BE2C (cell line): ENCODE data around the gene AGBL1.
"Not testable (repeated sequence)": the region's sequence is repeated elsewhere in the genome, so short reads cannot be mapped to it uniquely, and the experiment has no call there.

Source experiments
- DNase-seq: peaks from one replicate; pipeline ENCODE4 v3.0.0-alpha.2; 2020
- H3K27me3 ChIP-seq: fragments of 250-450 bp; sonication (Bioruptor Pico); 2 replicates; pipeline ENCODE4 v1.5.1; 2020; ENCODE audit warnings: mild to moderate bottlenecking
- H3K36me3 ChIP-seq: fragments of 250-450 bp; sonication (Bioruptor Pico); 2 replicates; pipeline ENCODE4 v1.5.1; 2020; ENCODE audit warnings: mild to moderate bottlenecking
- H3K4me1 ChIP-seq: fragments of 250-450 bp; sonication (Bioruptor Pico); 2 replicates; pipeline ENCODE4 v1.5.1; 2020
- H3K4me3 ChIP-seq: 2 replicates; pipeline ENCODE4 v1.5.1; 2011; ENCODE audit warnings: low read depth, low read length
- H3K9me3 ChIP-seq: fragments of 250-450 bp; sonication (Bioruptor Pico); 2 replicates; pipeline ENCODE4 v1.5.1; 2020
- CTCF ChIP-seq: IDR thresholded peaks from 2 replicates; pipeline ENCODE4 v1.5.1; 2012; ENCODE audit warnings: mild to moderate bottlenecking, low read depth, low read length

Gene AGBL1

DNA sequence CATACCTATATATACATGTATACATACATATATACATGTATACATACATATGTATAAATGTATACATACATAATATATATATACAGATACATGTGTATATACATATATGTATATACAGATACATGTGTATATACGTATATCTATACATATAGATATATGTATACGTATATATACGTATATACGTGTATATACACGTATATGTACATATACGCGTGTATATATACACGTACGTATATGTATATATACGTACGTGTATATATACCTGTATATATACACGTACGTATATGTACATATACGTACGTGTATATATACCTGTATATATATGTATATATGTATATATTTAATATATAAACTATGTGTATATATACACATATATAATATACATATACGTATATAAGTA lies 955.2 kb downstream of the AGBL1 start:
- H3K4me1 ChIP-seq, result peaks cover 3% of the 10 kb centered on the region; the same call in 1 of the 2 replicates
- no peak for DNase-seq
- no peaks in the 10 kb centered on the region for H3K9me3 ChIP-seq
- H3K27me3 ChIP-seq, result no peaks in the 10 kb centered on the region
- no peak for TF ChIP-seq CTCF
- no peaks in the 10 kb centered on the region for H3K36me3 ChIP-seq
- H3K4me3 ChIP-seq, result no peak overlapping the region

DNA sequence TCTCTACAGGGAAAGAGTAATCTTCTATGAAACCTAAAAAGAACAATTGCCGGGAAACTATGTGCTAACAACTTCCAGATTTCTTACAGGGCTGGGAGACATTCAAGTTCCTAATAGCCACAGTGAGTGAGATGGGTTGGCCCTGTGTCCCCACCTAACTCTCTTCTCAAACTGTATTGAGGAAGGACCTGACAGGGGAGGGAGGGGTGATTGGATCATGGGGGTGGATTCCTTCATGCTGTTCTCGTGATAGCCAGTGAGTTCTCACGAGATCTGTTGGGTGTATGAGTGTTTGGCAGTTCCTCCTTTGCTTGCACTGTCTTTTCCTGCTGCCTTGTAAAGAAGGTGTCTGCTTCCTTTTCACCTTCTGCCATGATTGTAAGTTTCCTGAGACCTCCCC lies 958.7 kb downstream of the AGBL1 start:
- no peak overlapping the region for H3K4me3 ChIP-seq
- H3K36me3 ChIP-seq, result no peaks in the 10 kb centered on the region
- H3K4me1 ChIP-seq, result no peaks in the 10 kb centered on the region
- TF ChIP-seq CTCF, result no peak
- no peaks in the 10 kb centered on the region for H3K9me3 ChIP-seq
- DNase-seq, result no peak
- H3K27me3 ChIP-seq, result no peaks in the 10 kb centered on the region

GRCh38 chr15:87042619-87043018 lies 962.9 kb downstream of the AGBL1 start:
- DNase-seq, result peak; percentile 8
- not testable (repeated sequence) for H3K9me3 ChIP-seq, H3K36me3 ChIP-seq, H3K4me3 ChIP-seq, H3K27me3 ChIP-seq
- peaks cover 12% of the 10 kb centered on the region for H3K4me1 ChIP-seq
- peak; percentile 23; the same call in 1 of the 2 replicates for TF ChIP-seq CTCF

GRCh38 chr15:87045746-87046145 lies 966.1 kb downstream of the AGBL1 start:
- DNase-seq, result no peak
- Histone ChIP-seq H3K27me3 (no peaks in the 10 kb centered on the region), H3K36me3 (no peaks in the 10 kb centered on the region), H3K9me3 (no peaks in the 10 kb centered on the region; the same call in 1 of the 2 replicates), H3K4me3 (no peak overlapping the region), H3K4me1 (peaks cover 12% of the 10 kb centered on the region)
- no peak for TF ChIP-seq CTCF

GRCh38 chr15:87047203-87047965 lies 967.7 kb downstream of the AGBL1 start:
- Histone ChIP-seq H3K36me3 (no peaks in the 10 kb centered on the region), H3K9me3 (no peaks in the 10 kb centered on the region; the same call in 1 of the 2 replicates), H3K4me3 (no peak overlapping the region), H3K27me3 (no peaks in the 10 kb centered on the region), H3K4me1 (peaks cover 12% of the 10 kb centered on the region)
- DNase-seq, result peak; percentile 8
- no peak for TF ChIP-seq CTCF
